MM.1S (cell line): ENCODE results near the gene GPR107.

Experiments used
- DNase-seq: peaks from one replicate; pipeline ENCODE4 v3.0.0-alpha.2; 2015
- H2AFZ ChIP-seq: fragments of 300-600 bp; sonication (generic); 2 replicates; pipeline ENCODE4 v1.6.0; 2016; ENCODE audit warnings: antibody characterized with exemption, low read length
- H3F3A ChIP-seq: fragments of 300-600 bp; sonication (generic); 2 replicates; pipeline ENCODE4 v1.6.1; 2016; ENCODE audit warnings: mild to moderate bottlenecking, antibody characterized with exemption, low read length, moderate library complexity, mixed read lengths; ENCODE audit not compliant: insufficient read depth
- H3K27ac ChIP-seq: fragments of 300-600 bp; sonication (generic); 2 replicates; pipeline ENCODE4 v1.5.1; 2016; ENCODE audit warnings: mild to moderate bottlenecking, low read length
- H3K27me3 ChIP-seq: fragments of 300-600 bp; sonication (generic); replicated peaks from 2 replicates; pipeline ENCODE4 v1.6.0; 2016; ENCODE audit warnings: low read length; ENCODE audit not compliant: insufficient read depth
- H3K36me3 ChIP-seq: fragments of 300-600 bp; sonication (generic); replicated peaks from 2 replicates; pipeline ENCODE4 v1.6.1; 2016; ENCODE audit warnings: mild to moderate bottlenecking, low read length, mixed read lengths; ENCODE audit not compliant: insufficient read depth
- H3K4me1 ChIP-seq: fragments of 300-600 bp; sonication (generic); 2 replicates; pipeline ENCODE4 v1.6.1; 2016; ENCODE audit warnings: low read length, mixed read lengths
- H3K4me2 ChIP-seq: fragments of 300-600 bp; sonication (generic); 2 replicates; pipeline ENCODE4 v1.6.0; 2016; ENCODE audit warnings: low read depth, low read length
- H3K4me3 ChIP-seq: fragments of 300-600 bp; sonication (generic); 2 replicates; pipeline ENCODE4 v1.5.1; 2016; ENCODE audit warnings: low read length, mixed read lengths
- H3K79me2 ChIP-seq: fragments of 300-600 bp; sonication (generic); 2 replicates; pipeline ENCODE4 v1.6.1; 2016; ENCODE audit warnings: mixed run types, low read length, mixed read lengths
- H3K9ac ChIP-seq: fragments of 300-600 bp; sonication (generic); 2 replicates; pipeline ENCODE4 v1.6.1; 2016; ENCODE audit warnings: low read length, mixed read lengths
- H3K9me2 ChIP-seq: fragments of 300-600 bp; sonication (generic); replicated peaks from 2 replicates; pipeline ENCODE4 v1.6.1; 2016; ENCODE audit warnings: mild to moderate bottlenecking, low read length, mixed read lengths; ENCODE audit not compliant: insufficient read depth
- H3K9me3 ChIP-seq: fragments of 300-600 bp; sonication (generic); replicated peaks from 2 replicates; pipeline ENCODE4 v1.6.1; 2016; ENCODE audit warnings: mild to moderate bottlenecking, low read length, mixed read lengths; ENCODE audit not compliant: insufficient read depth
- H4K20me1 ChIP-seq: fragments of 300-600 bp; sonication (generic); 2 replicates; pipeline ENCODE4 v1.6.1; 2016; ENCODE audit warnings: mild to moderate bottlenecking, low read length, moderate library complexity, mixed read lengths; ENCODE audit not compliant: insufficient read depth
- EZH2 ChIP-seq: fragments of 300-600 bp; sonication (generic); optimal IDR thresholded peaks from 2 replicates; pipeline ENCODE3; 2017; ENCODE audit warnings: low read depth, mild to moderate bottlenecking, antibody characterized with exemption, low read length, mixed read lengths
- EZH2phosphoT487 ChIP-seq: fragments of 300-600 bp; sonication (generic); IDR thresholded peaks from 2 replicates; pipeline ENCODE4 v1.6.1; 2018; ENCODE audit warnings: antibody characterized with exemption, low read length
- TF ChIP-seq, protein P1 (sequence below): fragments of 300-600 bp; sonication (generic); IDR thresholded peaks from 2 replicates; pipeline ENCODE4 v1.5.1; 2016; ENCODE audit warnings: antibody characterized with exemption, low read length, mixed read lengths

Gene GPR107

DNA sequence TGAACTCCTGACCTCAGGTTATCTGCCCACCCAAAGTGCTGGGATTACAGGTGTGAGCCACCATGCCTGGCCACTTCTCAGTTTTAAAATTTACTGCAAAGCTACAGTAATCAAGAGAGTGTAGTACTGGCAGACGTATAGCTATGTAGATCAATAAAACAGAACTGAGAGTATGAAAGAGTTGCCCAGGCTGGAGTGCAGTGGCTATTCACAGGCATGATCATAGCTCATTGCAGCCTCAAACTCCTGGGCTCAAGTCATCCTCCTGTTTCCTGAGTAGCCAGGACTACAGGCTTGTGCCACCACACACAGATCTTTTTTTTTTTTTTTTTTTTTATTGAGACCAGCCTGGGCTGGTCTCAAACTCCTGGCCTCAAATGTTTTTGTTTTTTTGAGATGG lies 92.0 kb downstream of the GPR107 start:
- H3K4me2 ChIP-seq = no peak overlapping the region
- H3F3A ChIP-seq = no peaks in the 10 kb centered on the region
- DNase-seq = no peak
- no peaks in the 10 kb centered on the region for H3K79me2 ChIP-seq
- no peaks in the 10 kb centered on the region for H3K9me2 ChIP-seq
- no peaks in the 10 kb centered on the region for H4K20me1 ChIP-seq
- no peaks in the 10 kb centered on the region for H3K4me1 ChIP-seq
- TF ChIP-seq, protein P1, sequence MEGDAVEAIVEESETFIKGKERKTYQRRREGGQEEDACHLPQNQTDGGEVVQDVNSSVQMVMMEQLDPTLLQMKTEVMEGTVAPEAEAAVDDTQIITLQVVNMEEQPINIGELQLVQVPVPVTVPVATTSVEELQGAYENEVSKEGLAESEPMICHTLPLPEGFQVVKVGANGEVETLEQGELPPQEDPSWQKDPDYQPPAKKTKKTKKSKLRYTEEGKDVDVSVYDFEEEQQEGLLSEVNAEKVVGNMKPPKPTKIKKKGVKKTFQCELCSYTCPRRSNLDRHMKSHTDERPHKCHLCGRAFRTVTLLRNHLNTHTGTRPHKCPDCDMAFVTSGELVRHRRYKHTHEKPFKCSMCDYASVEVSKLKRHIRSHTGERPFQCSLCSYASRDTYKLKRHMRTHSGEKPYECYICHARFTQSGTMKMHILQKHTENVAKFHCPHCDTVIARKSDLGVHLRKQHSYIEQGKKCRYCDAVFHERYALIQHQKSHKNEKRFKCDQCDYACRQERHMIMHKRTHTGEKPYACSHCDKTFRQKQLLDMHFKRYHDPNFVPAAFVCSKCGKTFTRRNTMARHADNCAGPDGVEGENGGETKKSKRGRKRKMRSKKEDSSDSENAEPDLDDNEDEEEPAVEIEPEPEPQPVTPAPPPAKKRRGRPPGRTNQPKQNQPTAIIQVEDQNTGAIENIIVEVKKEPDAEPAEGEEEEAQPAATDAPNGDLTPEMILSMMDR = no peak
- TF ChIP-seq EZH2 (no peak), EZH2phosphoT487 (no peak)
- H3K9me3 ChIP-seq = no peaks in the 10 kb centered on the region
- H3K27ac ChIP-seq = no peak overlapping the region
- H3K9ac ChIP-seq = no peak overlapping the region
- H2AFZ ChIP-seq = no peak overlapping the region
- no peaks in the 10 kb centered on the region for H3K36me3 ChIP-seq
- peaks cover 76% of the 10 kb centered on the region for H3K27me3 ChIP-seq
- no peak overlapping the region for H3K4me3 ChIP-seq

DNA sequence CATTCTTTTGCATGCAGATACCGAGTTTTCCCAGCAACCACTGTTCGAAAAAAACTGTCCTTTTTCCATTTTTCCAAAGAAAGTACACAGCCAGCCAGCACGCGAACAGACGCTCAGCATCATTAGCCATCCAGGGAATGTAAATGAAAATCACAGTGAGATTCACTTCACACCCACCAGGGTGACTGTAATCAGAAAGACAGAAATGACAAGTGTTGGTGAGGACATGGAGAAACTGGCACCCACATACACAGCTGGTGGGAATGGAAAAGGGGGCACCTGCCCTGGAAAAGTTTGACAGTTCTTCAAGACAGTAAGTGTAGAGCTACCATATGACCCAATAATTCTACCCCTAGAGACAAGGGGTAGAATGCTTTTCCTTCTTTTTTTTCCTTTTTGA lies 93.5 kb downstream of the GPR107 start:
- no peaks in the 10 kb centered on the region for H3K9me3 ChIP-seq
- no peak for TF ChIP-seq EZH2phosphoT487
- TF ChIP-seq, protein P1 = no peak
- no peak for TF ChIP-seq EZH2
- no peaks in the 10 kb centered on the region for H3K9me2 ChIP-seq
- no peaks in the 10 kb centered on the region for H3F3A ChIP-seq
- H3K79me2 ChIP-seq = no peaks in the 10 kb centered on the region
- H3K4me3 ChIP-seq = no peak overlapping the region
- no peak overlapping the region for H2AFZ ChIP-seq
- H3K27me3 ChIP-seq = peaks cover 81% of the 10 kb centered on the region
- H4K20me1 ChIP-seq = no peaks in the 10 kb centered on the region
- H3K27ac ChIP-seq = no peak overlapping the region
- no peak overlapping the region for H3K9ac ChIP-seq
- H3K4me2 ChIP-seq = no peak overlapping the region
- H3K4me1 ChIP-seq = no peaks in the 10 kb centered on the region
- H3K36me3 ChIP-seq = no peaks in the 10 kb centered on the region
- DNase-seq = no peak

DNA sequence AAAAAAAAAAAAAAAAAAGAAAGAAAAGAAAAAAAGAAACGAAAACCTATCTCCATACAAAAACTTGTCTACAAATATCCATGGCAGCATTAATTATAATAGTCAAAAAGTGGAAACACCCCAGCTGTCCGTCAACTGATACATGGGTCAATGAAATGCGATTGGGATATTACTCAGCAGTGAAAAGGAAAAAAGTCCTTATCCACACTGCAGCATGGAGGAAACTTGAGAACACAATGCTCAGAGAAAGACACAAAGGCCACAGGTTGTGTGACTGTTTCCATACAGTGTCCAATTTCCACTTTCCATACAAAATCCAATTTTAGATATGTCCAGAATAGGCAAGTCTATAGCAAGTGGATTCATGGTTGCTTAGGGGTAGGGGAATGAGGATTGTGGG lies 94.2 kb downstream of the GPR107 start:
- Histone ChIP-seq H3K27ac (no peak overlapping the region), H2AFZ (no peak overlapping the region), H3K4me2 (no peak overlapping the region), H3K4me3 (no peak overlapping the region), H3K79me2 (no peaks in the 10 kb centered on the region), H3K9me3 (no peaks in the 10 kb centered on the region), H3K4me1 (no peaks in the 10 kb centered on the region), H3K36me3 (no peaks in the 10 kb centered on the region), H3K9me2 (no peaks in the 10 kb centered on the region), H3F3A (no peaks in the 10 kb centered on the region), H4K20me1 (no peaks in the 10 kb centered on the region), H3K27me3 (peaks cover 78% of the 10 kb centered on the region), H3K9ac (no peak overlapping the region)
- DNase-seq = no peak
- TF ChIP-seq EZH2phosphoT487 (no peak), EZH2 (no peak)
- TF ChIP-seq, protein P1 = no peak
